GM19467 (cell line): Measurements from ENCODE around the gene NEDD4L.

Experiments used
- ATAC-seq: cut with Tn5 transposase; IDR thresholded peaks from one replicate; pipeline ENCODE4 v1.9.1; 2021; ENCODE audit warnings: mild to moderate bottlenecking, moderate library complexity; ENCODE audit not compliant: unreplicated experiment

Gene NEDD4L

GRCh38 chr18:58407263-58407648, 363.2 kb downstream of the NEDD4L start:
- ATAC-seq: no peak

GRCh38 chr18:58407649-58408407, 363.8 kb downstream of the NEDD4L start:
- ATAC-seq: no peak

- no peak for ATAC-seq
These were observed 364.6 kb downstream of the NEDD4L start for GRCh38 chr18:58408665-58409064.

- ATAC-seq: no peak
These were observed 365.9 kb downstream of the NEDD4L start for GRCh38 chr18:58409802-58410445.

GRCh38 chr18:58411323-58411722, 367.3 kb downstream of the NEDD4L start:
- ATAC-seq: no peak

GRCh38 chr18:58412844-58413666, 369.0 kb downstream of the NEDD4L start:
- ATAC-seq: no peak

GRCh38 chr18:58413667-58414628, 369.9 kb downstream of the NEDD4L start:
- no peak for ATAC-seq

GRCh38 chr18:58416014-58416703, 372.1 kb downstream of the NEDD4L start:
- no peak for ATAC-seq

- ATAC-seq: no peak
These were observed 373.0 kb downstream of the NEDD4L start for GRCh38 chr18:58416704-58417683.

- no peak for ATAC-seq
These were observed 373.7 kb downstream of the NEDD4L start for GRCh38 chr18:58417752-58418151.

GRCh38 chr18:58418361-58418760, 374.3 kb downstream of the NEDD4L start:
- no peak for ATAC-seq

- ATAC-seq: no peak
These were observed 375.7 kb downstream of the NEDD4L start for GRCh38 chr18:58419587-58420199.

- ATAC-seq: no peak
These were observed 382.6 kb downstream of the NEDD4L start for GRCh38 chr18:58426611-58427010.

GRCh38 chr18:58427321-58427720, 383.3 kb downstream of the NEDD4L start:
- ATAC-seq: no peak

- ATAC-seq: no peak
These were observed 385.4 kb downstream of the NEDD4L start for GRCh38 chr18:58429442-58429841.

GRCh38 chr18:58431215-58431614, 387.2 kb downstream of the NEDD4L start:
- ATAC-seq: no peak

GRCh38 chr18:58432050-58432727, 388.2 kb downstream of the NEDD4L start:
- ATAC-seq: no peak
